ENCODE measurements around the gene THAP7. TPM values are rescaled to one million over a fixed set of nuclear protein-coding genes. Genes with fewer than 3 reads are reported as not detected.

THAP7 gene
- total RNA-seq, 6 donors from 2014 or later = 18.9 to 52.4 (median 32.0) TPM

GRCh38 chr22:20965104-20965887 is 36.6 kb downstream of the THAP7 start:
- Histone ChIP-seq H3K27me3 (peaks cover 0 to 10% (median 3%) of the 10 kb centered on the region in 4 donors), H3K4me3 (peak overlapping the region in 3 of 4 donors; percentile 37 to 47 (median 42)), H3K4me1 (peaks cover 8 to 22% (median 9%) of the 10 kb centered on the region in 4 donors), H3K36me3 (no peaks in the 10 kb centered on the region), H3K9me3 (no peaks in the 10 kb centered on the region), H3K27ac (no peak overlapping the region)
- WGBS, 2 donors = 10 to 43% methylated on average over 13 to 27 of the region's 65 CpGs
- ATAC-seq (ENCODE audit: low FRiP score in 2 of 2) = no peak
- peak in 1 of 2 donors; percentile 86 for DNase-seq
- TF ChIP-seq CTCF (IDR thresholded peaks at IDR 0.05) (no peak), POLR2A (IDR thresholded peaks at IDR 0.05) (no peak), EP300 (IDR thresholded peaks at IDR 0.05) (no peak), POLR2AphosphoS5 (IDR thresholded peaks at IDR 0.05) (no peak)

GRCh38 chr22:20964799-20965103 is 37.2 kb downstream of the THAP7 start:
- H3K4me1 ChIP-seq = peaks cover 8 to 22% (median 9%) of the 10 kb centered on the region in 4 donors
- peak overlapping the region in 3 of 4 donors; percentile 37 to 47 (median 38) for H3K4me3 ChIP-seq
- WGBS, 2 donors = 6 to 16% methylated on average over 5 to 21 of the region's 28 CpGs
- H3K27me3 ChIP-seq = peaks cover 0 to 10% (median 3%) of the 10 kb centered on the region in 4 donors
- H3K9me3 ChIP-seq = no peaks in the 10 kb centered on the region
- DNase-seq (no peak), ATAC-seq (ENCODE audit: low FRiP score in 2 of 2) (no peak)
- H3K27ac ChIP-seq = no peak overlapping the region
- H3K36me3 ChIP-seq = no peaks in the 10 kb centered on the region
- TF ChIP-seq EP300 (IDR thresholded peaks at IDR 0.05) = no peak
- no peak for TF ChIP-seq CTCF (IDR thresholded peaks at IDR 0.05)
- TF ChIP-seq POLR2A (IDR thresholded peaks at IDR 0.05) = no peak
- TF ChIP-seq POLR2AphosphoS5 (IDR thresholded peaks at IDR 0.05) = no peak

DNA sequence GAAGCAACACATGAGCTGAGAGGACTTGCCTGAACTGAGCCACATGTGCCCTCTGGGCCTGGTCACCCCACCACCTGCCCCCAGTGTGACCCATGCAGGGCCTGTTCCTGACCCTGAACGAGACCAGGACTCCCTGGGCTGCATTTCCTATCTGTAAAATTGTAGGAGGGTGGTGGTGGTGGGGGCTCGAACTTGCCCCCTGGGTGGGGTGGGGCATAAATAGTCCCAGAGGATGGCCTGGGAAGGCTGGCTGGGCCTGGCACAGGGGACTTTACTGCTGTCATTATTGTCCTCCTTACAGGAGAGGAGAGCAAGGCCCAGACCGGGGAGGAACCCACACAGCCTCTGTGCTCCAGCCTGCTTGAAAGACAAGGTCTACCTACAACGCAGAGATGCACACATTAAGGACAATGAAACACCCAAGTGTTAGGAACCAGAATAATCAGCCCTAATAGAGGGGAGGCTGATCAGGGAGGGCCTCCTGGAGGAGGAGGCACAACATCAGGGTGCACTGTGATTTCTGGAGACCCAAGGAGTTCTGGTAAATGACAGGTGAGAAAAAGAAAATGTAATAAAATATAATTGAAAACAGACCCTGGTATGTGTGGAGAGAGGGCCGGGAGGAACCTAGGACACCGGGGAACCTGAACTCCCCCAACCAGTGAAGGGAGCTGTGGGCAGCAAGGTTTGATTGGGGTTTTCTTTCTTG is 37.7 kb downstream of the THAP7 start:
- H3K27ac ChIP-seq = no peak overlapping the region
- H3K9me3 ChIP-seq = no peaks in the 10 kb centered on the region
- peak overlapping the region in 3 of 4 donors; percentile 37 to 47 (median 38) for H3K4me3 ChIP-seq
- H3K27me3 ChIP-seq = peaks cover 0 to 10% (median 3%) of the 10 kb centered on the region in 4 donors
- WGBS, 2 donors = 51 to 61% methylated on average over 4 to 6 of the region's 6 CpGs
- no peak for DNase-seq
- no peak for TF ChIP-seq POLR2AphosphoS5 (IDR thresholded peaks at IDR 0.05)
- TF ChIP-seq POLR2A (IDR thresholded peaks at IDR 0.05) = no peak
- TF ChIP-seq EP300 (IDR thresholded peaks at IDR 0.05) = no peak
- TF ChIP-seq CTCF (IDR thresholded peaks at IDR 0.05) = no peak
- no peak for ATAC-seq (ENCODE audit: low FRiP score in 2 of 2)
- peaks cover 8 to 22% (median 9%) of the 10 kb centered on the region in 4 donors for H3K4me1 ChIP-seq
- H3K36me3 ChIP-seq = no peaks in the 10 kb centered on the region

DNA sequence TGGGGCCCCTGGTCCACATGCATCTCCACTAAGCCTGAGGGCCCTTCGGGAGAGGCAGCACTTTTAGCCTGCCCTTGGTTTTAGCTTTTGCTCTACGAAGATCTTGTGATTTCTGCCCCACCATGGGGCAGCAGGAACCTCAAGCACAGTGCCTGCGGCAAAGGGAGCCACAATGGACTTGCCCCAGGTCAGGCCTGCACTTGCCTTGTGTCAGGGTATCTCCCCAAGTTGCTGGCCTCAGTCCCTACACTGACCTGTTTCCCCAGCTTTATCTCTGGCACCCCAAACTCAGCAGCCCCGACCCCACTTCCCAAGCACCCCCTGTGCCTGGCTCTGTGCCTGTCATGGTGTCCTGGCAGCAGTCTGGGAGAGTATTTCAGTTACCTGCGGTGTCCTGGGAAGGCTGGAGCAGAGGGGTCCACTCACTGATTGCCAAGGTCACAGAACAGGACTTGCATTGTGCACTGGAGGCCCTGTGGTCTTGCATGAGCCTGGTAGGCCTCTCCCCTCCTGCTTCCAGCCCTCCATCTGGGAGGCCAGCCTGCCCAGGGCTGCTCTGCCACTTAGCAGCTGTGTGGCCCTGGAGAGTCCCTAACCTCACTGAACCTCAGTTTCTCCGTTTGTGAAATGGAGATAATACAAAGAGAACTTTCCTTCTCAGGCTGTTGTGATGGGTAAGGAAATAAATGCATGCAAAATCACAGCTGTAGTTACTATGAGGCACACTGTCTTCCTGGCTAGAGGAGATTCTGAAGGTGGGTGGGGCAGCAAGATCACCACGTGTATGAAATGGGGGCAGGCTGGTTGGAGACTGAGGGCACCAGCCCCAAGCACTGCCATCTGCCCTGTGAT is 38.5 kb downstream of the THAP7 start:
- no peak overlapping the region for H3K27ac ChIP-seq
- H3K4me3 ChIP-seq = no peak overlapping the region
- H3K4me1 ChIP-seq = peaks cover 8 to 22% (median 10%) of the 10 kb centered on the region in 4 donors
- H3K9me3 ChIP-seq = no peaks in the 10 kb centered on the region
- H3K27me3 ChIP-seq = peaks cover 0 to 10% (median 3%) of the 10 kb centered on the region in 4 donors
- 70 to 85% methylated on average over 5 to 7 of the region's 7 CpGs for WGBS, 2 donors
- DNase-seq = no peak
- H3K36me3 ChIP-seq = no peaks in the 10 kb centered on the region
- no peak for ATAC-seq (ENCODE audit: low FRiP score in 2 of 2)
- TF ChIP-seq POLR2A (IDR thresholded peaks at IDR 0.05) = no peak
- no peak for TF ChIP-seq CTCF (IDR thresholded peaks at IDR 0.05)
- TF ChIP-seq POLR2AphosphoS5 (IDR thresholded peaks at IDR 0.05) = no peak
- TF ChIP-seq EP300 (IDR thresholded peaks at IDR 0.05) = no peak
